Adrenal gland (tissue), 5 donors: Measurements from ENCODE around the gene CFAP210.

ENCODE experiments used
- CTCF ChIP-seq, 6 experiments: fragments of 450-650 bp in 4 of 6; fragments of 200-600 bp in 2 of 6; sonication (generic) in 1 of 6; IDR thresholded peaks; 1 replicate in 5 of 6; 2 replicates in 1 of 6; pipeline versions ENCODE4 v1.5.1 to v1.8.0; 2016 to 2021; ENCODE audit warnings: antibody characterized with exemption in 6 of 6, mild to moderate bottlenecking in 2 of 6, moderate library complexity in 1 of 6
- POLR2A ChIP-seq, 2 donors: fragments of 450-650 bp; IDR thresholded peaks; one replicate each; pipeline ENCODE4 v1.6.1; 2017; ENCODE audit warnings: antibody characterized with exemption in 2 of 2, mild to moderate bottlenecking in 2 of 2, moderate library complexity in 1 of 2
- donor health status: DM: no; HTN: no; CAD: no.

- TF ChIP-seq CTCF (IDR thresholded peaks at IDR 0.05) (no peak), POLR2A (IDR thresholded peaks at IDR 0.05) (no peak)
Observed at GRCh38 chr2:169637620-169638019, 56.6 kb downstream of the CFAP210 start.
